Measurements from ENCODE around the gene PTPN6. TPM values are rescaled to one million over a fixed set of nuclear protein-coding genes. Genes with fewer than 3 reads are reported as not detected.

PTPN6 gene
- total and polyA plus RNA-seq, 2 of the 13 experiments (the other 11 are each of a cell fraction or from before 2014, with no cell fraction given), result 10.5 to 10.6 TPM

DNA sequence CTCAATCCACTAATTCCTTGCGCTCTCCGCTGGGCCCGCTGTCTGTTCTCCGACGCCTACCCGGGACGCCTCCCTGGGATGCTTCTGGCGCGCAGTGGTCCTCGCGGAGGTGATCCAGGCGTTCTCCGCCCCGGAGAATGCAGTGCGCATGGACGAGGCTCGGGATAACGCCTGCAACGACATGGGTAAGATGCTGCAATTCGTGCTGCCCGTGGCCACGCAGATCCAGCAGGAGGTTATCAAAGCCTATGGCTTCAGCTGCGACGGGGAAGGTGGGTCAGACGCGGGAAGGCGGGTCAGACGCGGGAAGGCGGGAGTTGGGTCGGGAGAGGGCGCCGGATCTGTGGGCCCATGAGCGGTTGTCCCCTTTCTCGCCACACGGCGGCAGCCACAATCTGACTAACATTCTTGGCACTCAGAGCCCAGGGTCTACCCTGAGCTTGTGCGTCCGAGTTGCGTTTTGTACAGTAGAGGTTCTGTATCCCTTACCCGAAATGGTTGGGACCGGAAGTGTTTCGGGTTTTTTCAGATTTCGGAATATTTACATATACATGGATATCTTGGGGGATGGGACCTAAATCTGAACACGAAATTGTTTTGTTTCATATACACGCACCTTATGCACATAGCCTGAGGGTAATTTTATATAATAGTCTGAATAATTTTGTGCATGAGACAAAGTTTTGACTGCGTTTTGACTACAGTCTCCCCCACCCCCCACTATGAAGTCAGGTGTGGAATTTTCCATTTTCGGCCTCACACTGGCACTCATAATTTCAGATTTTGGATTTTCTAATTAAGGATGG is 6.6 kb upstream of the PTPN6 start (continued):
- TF ChIP-seq REL (CRISPR knock-in tag; conservative IDR thresholded peaks at IDR 0.05) (no peak), ATAD3A (CRISPR knock-in tag; IDR thresholded peaks at IDR 0.05) (no peak), ZNF225 (CRISPR knock-in tag; IDR thresholded peaks at IDR 0.05) (peak; percentile 67; the same call in 1 of the 2 replicates), CBX5 (CRISPR knock-in tag; IDR thresholded peaks at IDR 0.05; ENCODE audit: borderline replicate concordance) (no peak; the same call in 1 of the 2 replicates), SMAD3 (CRISPR knock-in tag; IDR thresholded peaks at IDR 0.05) (0 out of 2 replicates have a peak, but pooled peaks have one; percentile 33), ELF1 (CRISPR knock-in tag; IDR thresholded peaks at IDR 0.05) (0 out of 2 replicates have a peak, but pooled peaks have one; percentile 14), RFXAP (CRISPR knock-in tag; IDR thresholded peaks at IDR 0.05; ENCODE audit: borderline replicate concordance) (0 out of 2 replicates have a peak, but pooled peaks have one; percentile 74), PITX1 (CRISPR knock-in tag; IDR thresholded peaks at IDR 0.05) (peak; percentile 77; the same call in 1 of the 2 replicates), ZNF230 (CRISPR knock-in tag; IDR thresholded peaks at IDR 0.05) (peak; percentile 6; the same call in 1 of the 2 replicates), ATF7-NPFF (CRISPR knock-in tag; IDR thresholded peaks at IDR 0.05; ENCODE audit: low read depth) (no peak), SKI (IDR thresholded peaks at IDR 0.05; ENCODE audit: partially characterized antibody) (peak; percentile 25), SRSF4 (IDR thresholded peaks at IDR 0.05; ENCODE audit: low read depth, low read length, poor library complexity, severe bottlenecking) (no peak), ZNF232 (CRISPR knock-in tag; IDR thresholded peaks at IDR 0.05; ENCODE audit: borderline replicate concordance) (peak; percentile 88; the same call in 1 of the 2 replicates), ZBTB7B (CRISPR knock-in tag; IDR thresholded peaks at IDR 0.05) (peak; percentile 35; the same call in 1 of the 2 replicates), DMAP1 (CRISPR knock-in tag; IDR thresholded peaks at IDR 0.05) (no peak), ZNF34 (CRISPR knock-in tag; IDR thresholded peaks at IDR 0.05; ENCODE audit: borderline replicate concordance) (no peak), BRD4 (CRISPR knock-in tag; IDR thresholded peaks at IDR 0.05) (peak; percentile 72), NR1H2 (CRISPR knock-in tag; IDR thresholded peaks at IDR 0.05; ENCODE audit: borderline replicate concordance, low read depth) (no peak), ZNF101 (CRISPR knock-in tag; IDR thresholded peaks at IDR 0.05; ENCODE audit: borderline replicate concordance, low read depth) (no peak), ZNF652 (CRISPR knock-in tag; IDR thresholded peaks at IDR 0.05; ENCODE audit: borderline replicate concordance, low read depth) (no peak), IRF9 (CRISPR knock-in tag; IDR thresholded peaks at IDR 0.05; ENCODE audit: borderline replicate concordance) (peak; percentile 86; the same call in 1 of the 2 replicates), HOXA7 (CRISPR knock-in tag; IDR thresholded peaks at IDR 0.05) (peak; percentile 82; the same call in 1 of the 2 replicates)
- TF ChIP-seq, protein P1, sequence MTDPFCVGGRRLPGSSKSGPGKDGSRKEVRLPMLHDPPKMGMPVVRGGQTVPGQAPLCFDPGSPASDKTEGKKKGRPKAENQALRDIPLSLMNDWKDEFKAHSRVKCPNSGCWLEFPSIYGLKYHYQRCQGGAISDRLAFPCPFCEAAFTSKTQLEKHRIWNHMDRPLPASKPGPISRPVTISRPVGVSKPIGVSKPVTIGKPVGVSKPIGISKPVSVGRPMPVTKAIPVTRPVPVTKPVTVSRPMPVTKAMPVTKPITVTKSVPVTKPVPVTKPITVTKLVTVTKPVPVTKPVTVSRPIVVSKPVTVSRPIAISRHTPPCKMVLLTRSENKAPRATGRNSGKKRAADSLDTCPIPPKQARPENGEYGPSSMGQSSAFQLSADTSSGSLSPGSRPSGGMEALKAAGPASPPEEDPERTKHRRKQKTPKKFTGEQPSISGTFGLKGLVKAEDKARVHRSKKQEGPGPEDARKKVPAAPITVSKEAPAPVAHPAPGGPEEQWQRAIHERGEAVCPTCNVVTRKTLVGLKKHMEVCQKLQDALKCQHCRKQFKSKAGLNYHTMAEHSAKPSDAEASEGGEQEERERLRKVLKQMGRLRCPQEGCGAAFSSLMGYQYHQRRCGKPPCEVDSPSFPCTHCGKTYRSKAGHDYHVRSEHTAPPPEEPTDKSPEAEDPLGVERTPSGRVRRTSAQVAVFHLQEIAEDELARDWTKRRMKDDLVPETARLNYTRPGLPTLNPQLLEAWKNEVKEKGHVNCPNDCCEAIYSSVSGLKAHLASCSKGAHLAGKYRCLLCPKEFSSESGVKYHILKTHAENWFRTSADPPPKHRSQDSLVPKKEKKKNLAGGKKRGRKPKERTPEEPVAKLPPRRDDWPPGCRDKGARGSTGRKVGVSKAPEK (CRISPR knock-in tag; IDR thresholded peaks at IDR 0.05; ENCODE audit: borderline replicate concordance), result 0 out of 2 replicates have a peak, but pooled peaks have one; percentile 63
- TF ChIP-seq, protein P2, sequence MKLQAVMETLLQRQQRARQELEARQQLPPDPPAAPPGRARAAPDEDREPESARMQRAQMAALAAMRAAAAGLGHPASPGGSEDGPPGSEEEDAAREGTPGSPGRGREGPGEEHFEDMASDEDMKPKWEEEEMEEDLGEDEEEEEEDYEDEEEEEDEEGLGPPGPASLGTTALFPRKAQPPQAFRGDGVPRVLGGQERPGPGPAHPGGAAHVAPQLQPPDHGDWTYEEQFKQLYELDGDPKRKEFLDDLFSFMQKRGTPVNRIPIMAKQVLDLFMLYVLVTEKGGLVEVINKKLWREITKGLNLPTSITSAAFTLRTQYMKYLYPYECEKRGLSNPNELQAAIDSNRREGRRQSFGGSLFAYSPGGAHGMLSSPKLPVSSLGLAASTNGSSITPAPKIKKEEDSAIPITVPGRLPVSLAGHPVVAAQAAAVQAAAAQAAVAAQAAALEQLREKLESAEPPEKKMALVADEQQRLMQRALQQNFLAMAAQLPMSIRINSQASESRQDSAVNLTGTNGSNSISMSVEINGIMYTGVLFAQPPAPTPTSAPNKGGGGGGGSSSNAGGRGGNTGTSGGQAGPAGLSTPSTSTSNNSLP (IDR thresholded peaks at IDR 0.05; ENCODE audit: low read depth, low read length), result no peak
